Mesenteric fat pad (tissue), 1 donor: ENCODE data around the gene LIPA. TPM values are rescaled to one million over a fixed set of nuclear protein-coding genes. Genes with fewer than 3 reads are reported as not detected.
"Not testable (repeated sequence)": the region's sequence is repeated elsewhere in the genome, so short reads cannot be mapped to it uniquely, and the experiment has no call there.

Source experiments
- DNase-seq: peaks from one replicate; pipeline ENCODE4 v3.0.0-alpha.2; 2020; ENCODE audit warnings: low spot score
- long read RNA-seq: library from polyadenylated mRNA; unstranded; transcript quantifications from one replicate; pipeline ENCODE4 v2.0.0, GENCODE V29; 2020
- total RNA-seq: library from RNA; stranded (reverse); fragmentation: NEBNext Ultra II Directional; extraction: Animal tissue kit (Norgen Biotek cat#: 25700); gene quantifications from one replicate; pipeline ENCODE4 v1.2.1, GENCODE V29; 2021
- donor health status: DM: yes; HTN: yes; CAD: no.

The LIPA gene
- 210 TPM for total RNA-seq
- long read RNA-seq, transcript LIPA-202 (10 exons, 2,782 nt), result major isoform, 361 of 456 reads
- long read RNA-seq, partial matches to known transcripts, result 27 of 456 reads
- long read RNA-seq, other reads (novel, unspliced or antisense), result 68 of 456 reads

GRCh38 chr10:89251409-89252224 lies at the start of gene LIPA:
Gene LIPA (minus strand): TSS chr10:89251775. CDS start chr10:89247648, 4,127 bp downstream.
- peak; percentile 98 for DNase-seq

GRCh38 chr10:89301232-89301631 lies 49.7 kb upstream of the LIPA start:
- no peak for DNase-seq

GRCh38 chr10:89299031-89299430 lies 47.5 kb upstream of the LIPA start:
- no peak for DNase-seq

DNA sequence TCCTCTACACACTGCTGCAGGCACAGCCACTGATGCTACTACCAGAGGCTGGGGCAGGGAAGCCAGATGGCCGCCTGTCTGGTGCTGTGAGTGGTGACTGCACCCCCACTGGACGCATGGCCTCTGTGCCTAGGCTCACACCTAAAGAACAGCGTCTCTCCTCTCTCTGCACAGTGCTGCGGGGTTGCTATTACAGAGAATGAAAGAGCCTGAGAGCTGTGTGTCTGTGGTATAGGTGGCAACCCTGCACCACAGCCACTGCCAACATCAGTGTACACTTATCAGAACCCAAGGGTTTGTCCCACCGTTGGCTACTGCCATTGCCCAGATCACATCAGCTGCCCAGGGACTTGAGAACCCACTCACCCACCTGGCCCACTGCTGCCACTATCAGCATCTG lies 46.2 kb upstream of the LIPA start:
- DNase-seq, result no peak

DNA sequence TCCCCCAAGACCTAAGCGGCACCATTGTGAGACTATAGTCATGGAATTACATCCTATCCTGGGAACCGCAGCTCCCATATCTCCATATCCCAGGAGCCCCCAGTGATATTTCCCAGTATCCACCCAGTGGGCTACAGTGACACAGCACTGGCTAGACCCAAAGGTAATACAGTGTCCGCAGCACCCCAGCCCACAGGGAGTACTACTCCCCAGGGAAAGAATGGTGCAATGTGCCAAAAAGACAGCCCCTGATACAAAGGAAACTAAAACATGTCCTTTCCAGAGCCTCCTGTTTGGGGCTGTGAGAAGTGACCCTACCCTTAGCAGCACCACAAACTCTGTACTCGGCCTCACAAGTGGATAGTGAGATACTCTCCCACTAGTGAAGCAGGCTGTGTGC lies 45.8 kb upstream of the LIPA start:
- no peak for DNase-seq

DNA sequence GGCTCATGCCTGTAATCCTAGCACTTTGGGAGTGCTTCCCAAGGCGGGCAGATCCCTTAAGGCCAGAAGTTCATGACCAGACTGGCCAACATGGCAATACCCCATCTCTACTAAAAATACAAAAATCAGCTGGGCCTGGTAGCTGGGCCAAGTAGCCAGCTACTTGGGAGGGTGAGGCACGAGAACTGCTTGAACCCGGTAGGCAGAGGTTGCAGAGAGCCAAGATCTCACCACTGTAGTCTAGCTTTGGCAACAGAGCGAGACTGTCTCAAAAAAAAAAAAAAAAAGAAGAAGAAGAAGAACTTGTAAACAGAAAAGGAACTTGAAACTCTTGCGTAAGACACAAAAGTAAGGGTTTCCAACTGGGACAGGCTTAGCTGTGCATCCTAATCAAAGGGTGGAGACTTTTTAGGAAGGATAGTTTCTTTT lies 44.7 kb upstream of the LIPA start:
- DNase-seq, result no peak

DNA sequence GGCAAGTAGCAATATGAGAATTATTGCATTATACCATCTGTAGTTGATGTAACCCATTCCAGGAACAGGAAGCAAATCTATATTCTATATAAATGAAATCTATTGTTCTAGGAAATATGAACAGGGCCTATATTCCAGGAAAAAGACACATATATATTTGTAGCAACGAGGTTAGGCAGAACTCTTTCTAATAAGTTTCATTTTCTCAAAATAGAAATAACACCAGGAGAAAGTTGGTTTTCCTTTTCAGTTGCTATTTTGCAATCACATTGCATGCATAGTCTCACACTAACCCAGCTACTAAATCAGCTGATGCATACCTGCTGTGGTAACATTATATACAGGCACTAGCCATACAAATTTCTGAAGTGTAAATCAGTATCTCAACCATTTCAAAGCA lies 44.0 kb upstream of the LIPA start:
- DNase-seq, result no peak

GRCh38 chr10:89294721-89295239 lies 43.2 kb upstream of the LIPA start:
- no peak for DNase-seq

DNA sequence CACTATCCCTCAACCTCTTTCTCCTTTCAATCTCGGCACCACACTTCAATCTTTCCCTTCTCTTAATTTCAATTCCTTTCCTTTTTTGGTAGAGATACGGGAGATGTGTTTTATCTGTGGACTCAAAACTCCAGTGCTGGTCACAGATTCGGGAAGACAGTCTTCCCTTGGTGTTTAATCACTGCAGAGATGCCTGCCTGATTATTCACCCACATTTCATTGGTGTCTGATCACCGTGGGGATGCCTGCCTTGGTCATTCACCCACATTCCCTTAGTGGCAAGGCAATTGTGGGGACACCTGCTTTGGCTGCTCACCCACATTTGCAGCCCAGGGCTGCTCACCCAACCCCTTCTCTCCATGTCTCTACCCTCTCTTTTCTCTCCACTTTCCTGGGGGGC lies 33.7 kb upstream of the LIPA start:
- DNase-seq, result not testable (repeated sequence)

GRCh38 chr10:89284711-89285110 lies 33.1 kb upstream of the LIPA start:
- DNase-seq, result not testable (repeated sequence)

DNA sequence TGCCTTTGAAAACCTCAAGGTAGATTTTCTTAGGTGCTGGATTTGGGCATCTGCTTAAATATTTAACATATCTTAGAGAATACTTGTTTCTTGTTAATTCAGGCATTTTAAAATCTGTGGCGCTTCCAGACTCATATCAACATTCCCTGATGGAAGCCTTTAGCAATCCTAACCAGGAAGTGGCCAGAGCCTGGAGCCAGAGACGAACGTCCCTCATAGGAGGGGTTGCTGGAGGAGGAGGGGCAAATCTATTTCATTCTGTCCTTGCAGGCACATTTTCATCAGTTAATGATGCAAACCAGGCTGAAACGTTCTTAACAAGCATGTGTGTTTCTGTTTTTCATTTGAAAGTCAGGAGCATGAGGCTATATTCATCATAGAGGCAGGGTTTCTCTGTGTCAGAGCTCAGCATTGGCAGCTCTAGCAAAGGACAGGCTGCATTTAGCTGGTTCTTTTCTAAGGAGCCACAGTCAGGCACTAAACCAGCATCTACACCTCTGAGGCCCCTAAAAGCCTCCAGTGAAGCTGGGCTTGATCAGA lies 32.4 kb upstream of the LIPA start:
- DNase-seq, result no peak

- no peak for DNase-seq
Measured at GRCh38 chr10:89283025-89283935, 31.7 kb upstream of the LIPA start.

DNA sequence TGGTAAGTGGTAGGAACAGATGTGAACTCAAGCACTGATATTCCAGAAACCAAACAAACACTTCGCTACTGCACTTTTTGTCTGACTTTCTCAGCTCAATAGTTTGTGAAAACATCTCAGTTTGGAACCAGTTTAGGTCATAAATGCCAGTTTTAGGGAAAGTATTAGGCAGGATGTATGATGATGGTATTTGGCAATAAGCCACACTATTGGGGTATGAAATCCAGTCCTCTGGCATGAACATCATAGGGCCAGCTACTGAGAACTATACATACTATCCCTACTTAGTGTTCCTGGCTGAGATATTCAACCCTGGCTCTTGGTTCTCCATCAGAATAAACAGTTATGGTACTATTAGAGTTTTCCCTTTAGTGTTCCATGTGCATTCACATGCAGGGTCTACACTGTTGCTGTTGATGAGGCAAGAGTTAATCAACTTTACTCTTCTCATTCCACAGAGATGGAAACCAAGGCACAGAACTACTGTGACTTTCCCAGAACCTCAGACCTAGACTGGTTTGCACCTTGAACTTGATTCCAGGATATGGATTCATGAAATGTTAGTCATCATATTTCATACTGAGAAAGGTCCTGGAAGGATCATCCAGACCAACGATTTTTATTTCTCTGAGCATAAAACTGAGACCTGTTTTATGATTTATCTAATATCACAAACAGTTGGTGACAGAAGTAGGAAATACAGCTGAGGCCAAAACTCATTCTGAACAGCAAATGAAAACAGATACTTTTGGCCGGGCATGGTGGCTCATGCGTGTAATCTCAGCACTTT lies 30.2 kb upstream of the LIPA start:
- no peak for DNase-seq

DNA sequence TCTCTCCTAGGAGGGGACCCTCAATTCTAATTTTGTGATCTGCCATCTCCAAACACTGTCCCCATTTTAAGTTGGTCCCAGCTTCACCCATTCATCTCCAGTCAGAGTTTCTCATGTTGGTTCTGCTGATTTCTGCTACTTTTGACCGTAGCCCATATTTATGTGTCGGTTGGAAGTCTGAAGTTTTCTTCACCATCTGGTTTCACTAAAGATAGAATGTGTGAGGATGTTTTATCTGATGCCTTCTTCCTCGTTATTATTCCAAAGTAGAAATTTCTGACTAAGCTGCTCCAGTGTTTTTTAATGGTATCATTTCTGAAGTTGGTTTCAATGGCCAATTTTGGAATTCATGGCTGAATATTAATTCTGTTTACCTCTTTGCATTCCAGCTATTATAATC lies 28.9 kb upstream of the LIPA start:
- no peak for DNase-seq

DNA sequence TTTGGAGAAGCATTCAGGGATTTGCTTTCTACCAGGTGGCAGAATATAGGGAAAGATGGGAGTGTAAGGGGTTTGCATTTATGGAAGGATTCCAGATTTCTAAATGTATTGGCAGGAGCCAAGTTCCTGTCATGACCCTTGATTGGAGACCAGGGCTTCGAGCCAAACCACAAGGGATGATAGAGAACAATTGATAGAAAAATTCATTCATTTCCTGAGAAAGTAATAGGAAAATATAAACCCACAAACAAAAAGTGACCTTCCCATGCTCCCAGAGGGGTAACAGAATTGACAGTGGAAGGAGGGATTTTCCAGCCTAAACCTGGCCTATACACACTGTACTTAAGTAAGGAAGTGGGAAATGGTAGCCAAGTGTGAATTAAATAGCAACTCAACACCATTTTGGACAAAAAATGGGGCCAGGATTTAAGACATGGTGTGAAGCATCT lies 27.9 kb upstream of the LIPA start:
- DNase-seq, result no peak

- DNase-seq, result no peak
Measured at GRCh38 chr10:89278900-89279392, 27.4 kb upstream of the LIPA start.

DNA sequence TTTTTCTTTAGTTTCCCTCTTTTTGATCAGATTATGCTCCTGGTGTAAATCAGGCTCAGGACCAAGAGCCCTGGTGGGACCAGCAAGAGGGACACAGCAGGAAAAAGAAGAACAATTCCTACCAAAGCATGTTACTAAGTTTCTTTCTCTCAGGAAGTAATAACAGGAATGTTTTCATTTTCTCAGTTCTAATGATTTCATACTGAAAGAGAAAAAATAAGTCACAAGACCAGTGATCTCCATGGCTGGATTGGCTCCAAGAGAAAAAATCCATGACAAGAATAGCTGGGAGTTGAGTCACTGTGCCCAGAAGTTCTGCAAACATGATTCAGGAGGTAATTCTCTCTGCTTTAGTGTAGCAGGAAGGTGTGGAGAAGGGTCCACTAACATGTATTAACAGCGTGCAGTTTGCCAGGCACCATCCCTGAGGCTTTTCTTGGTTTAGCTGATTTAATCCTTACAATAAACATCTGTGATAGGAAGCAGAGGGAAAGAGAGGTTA lies 26.5 kb upstream of the LIPA start:
- DNase-seq, result no peak

- no peak for DNase-seq
Measured at GRCh38 chr10:89275383-89275782, 23.8 kb upstream of the LIPA start.

GRCh38 chr10:89274928-89275327 lies 23.4 kb upstream of the LIPA start:
- no peak for DNase-seq

GRCh38 chr10:89273680-89274079 lies 22.1 kb upstream of the LIPA start:
- DNase-seq, result no peak
